Measurements from ENCODE around the gene RCAN1.

Gene RCAN1

DNA sequence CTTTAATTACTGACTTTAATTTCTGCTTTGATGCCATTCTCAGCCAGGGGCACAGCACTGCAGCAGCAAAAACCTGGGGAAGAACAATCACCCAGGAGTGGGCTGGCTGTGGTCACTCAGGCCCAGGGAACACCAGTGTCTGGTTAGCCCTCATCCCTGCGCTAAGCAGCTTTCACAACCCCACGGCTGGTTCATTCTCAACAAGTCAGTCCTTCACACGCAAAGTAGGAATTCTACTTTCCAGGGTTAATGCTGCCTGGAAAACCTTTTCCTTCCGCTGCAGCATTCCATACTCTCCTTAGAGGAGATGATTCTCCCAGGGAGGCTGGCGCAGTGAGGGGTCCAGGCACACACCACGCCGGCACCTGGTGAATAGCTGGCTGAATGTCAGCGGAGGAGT, 78.6 kb downstream of the RCAN1 start:
- DNase-seq: no peak

DNA sequence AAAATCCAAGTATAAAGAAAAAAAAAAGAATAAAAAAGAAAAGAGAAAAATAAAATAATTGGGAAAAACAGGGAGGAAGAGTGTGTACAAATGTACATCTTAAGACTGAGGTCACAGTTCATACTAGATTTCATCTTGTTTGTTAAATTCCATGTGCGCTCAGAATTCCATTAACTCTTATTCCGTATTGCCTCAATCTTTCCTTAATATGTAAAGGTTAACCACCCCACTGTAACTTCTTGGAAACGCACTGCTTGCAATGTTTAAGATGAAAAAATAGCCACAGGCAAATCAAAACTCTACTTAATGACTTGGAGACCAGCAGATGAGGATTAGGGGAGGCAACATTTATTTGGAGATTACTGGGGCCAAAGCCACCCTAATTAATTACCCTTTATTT, 79.0 kb downstream of the RCAN1 start:
- DNase-seq: no peak

DNA sequence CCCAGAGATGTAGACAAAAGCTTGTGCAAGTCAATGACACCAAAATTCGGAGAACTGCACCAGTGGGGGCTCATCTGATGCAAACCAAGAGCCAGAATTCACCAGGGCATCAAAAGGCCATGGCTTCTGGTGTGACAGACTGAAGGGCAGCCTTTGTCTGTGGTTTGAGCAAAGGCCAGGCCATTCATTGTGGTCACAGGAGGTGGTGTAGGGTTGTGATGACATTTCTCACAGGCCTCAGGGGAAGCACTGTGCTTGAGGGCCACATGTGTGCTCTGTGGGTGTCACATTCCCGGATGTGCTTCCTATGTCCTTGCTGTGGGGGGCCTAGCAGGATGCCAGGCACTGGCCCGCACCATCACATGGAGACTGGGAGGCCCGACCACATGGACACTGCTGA, 80.4 kb downstream of the RCAN1 start:
- no peak for DNase-seq

DNA sequence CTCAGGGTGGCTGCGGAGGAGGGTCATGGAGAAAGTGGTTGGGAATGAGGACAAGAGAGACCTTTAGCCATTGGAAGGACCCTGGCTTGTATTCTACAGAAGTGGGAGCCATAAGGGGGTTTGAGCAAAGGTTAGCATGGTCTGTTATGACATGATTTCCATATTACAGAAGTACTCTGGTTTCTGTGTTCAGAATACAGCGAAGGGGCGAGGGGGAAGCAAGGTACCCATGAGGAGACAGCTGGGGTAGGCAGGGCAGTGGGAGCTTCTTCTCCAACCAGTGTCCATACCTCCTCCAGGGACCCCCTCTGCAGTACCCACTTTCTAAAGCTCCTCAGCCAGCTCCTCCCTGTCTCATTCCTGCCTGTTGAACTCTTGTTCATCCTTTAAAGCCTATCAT, 81.0 kb downstream of the RCAN1 start:
- no peak for DNase-seq

DNA sequence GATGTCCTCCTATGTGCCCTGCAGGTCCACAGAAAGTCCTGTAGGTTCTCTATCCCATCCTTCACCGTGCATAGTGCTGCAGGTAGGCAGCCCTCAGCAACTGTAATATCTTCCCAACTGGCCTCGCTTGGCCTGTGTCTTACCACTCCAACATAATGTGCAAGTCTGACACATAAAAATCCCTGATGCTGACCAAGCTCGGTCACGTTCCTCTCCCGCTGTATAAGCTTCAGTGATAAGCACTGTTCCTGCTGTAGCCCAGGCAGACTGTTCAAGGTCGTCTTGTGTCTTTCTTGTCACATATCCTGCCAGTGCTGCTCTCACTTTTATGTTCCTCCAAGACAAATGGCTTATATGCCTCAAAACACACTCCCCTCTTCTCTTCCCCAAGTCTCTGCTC, 83.5 kb downstream of the RCAN1 start:
- no peak for DNase-seq

DNA sequence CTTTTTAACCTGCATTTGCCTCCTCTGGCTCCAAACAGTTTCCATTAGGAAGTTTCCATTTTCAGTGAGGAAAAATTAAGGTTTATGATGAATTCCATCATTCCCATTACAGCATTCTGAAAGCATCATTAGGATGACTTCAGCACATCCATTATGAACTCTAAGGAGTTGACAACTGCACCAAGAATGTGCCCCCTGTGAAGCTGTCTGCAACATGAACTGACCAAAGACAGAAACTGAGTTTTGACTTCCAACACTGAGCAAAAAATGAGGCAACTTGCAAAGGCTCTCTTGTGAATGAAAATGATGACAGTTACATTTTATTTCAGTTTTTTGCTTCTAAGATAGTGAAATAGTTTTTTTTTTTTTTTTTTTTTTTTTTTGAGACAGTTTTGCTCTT, 84.7 kb downstream of the RCAN1 start:
- DNase-seq: no peak

DNA sequence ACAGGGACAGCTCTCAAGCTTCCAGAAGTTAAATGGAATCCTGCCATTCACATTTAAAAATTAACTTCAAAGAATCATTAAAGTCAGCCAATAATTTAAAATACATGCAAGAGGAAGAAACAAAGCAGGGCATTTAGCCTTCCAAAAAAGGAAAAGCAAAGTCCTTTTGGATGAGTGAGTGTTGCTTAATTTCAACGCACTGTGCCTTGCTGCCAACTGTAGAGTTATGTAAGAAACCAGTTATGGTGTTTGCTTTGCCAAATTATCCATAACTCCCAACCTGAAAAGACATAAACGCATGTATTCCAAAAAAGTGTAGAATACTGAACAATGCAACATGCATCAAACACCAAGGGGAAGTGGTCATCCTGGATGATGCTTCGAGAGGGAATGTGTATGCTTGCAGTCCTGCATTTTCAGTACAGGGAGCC, 86.8 kb downstream of the RCAN1 start:
- DNase-seq: no peak

DNA sequence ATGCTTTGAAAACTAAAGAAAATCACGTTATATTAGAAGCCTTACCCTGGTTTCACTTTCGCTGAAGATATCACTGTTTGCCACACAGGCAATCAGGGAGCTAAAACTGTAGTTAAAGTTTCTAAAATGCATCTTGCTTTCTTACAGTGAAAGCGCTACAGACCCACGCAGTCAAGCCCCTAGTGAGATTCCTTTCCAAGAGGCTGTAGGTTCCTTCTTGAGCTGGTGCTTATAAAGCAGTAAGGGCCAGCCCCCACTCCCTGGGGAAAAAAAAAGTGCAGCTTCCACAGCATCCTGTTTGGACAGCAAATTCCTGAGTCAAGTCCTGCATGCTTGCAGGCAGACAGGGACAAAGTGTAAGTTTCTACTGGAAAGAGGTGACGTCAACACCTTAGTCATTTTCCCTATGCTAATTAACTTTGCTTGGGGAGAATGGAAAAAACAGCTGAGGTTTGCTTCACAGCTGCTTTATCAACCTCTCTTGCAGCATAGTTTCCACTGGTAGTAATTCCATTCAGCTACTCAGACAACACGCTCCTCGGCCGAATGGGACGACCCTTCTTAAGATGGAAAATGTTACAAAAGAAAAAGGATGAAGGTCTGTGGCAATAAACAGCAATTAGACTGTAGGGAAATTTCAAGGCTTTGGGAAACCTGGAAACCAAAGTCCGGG, 88.2 kb downstream of the RCAN1 start:
- peak; percentile 19 to 66 for DNase-seq

DNA sequence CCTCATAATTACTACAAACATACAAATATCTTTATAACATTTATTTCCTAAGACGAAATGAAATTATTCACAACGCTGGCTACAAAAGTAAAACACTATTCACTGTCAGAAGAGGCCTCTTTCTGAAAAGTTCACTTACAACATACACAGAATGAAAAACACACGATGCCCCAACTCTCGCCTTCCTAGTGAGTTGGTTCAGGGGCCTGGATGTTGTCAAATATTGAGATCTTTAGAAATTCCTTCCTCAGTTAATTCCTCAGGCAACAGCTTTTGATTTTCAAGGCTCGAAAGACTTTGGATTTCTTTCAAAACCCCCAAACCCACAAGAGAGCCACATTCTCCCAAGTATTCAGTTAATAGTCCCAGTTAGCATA, 88.7 kb downstream of the RCAN1 start:
- no peak for DNase-seq

DNA sequence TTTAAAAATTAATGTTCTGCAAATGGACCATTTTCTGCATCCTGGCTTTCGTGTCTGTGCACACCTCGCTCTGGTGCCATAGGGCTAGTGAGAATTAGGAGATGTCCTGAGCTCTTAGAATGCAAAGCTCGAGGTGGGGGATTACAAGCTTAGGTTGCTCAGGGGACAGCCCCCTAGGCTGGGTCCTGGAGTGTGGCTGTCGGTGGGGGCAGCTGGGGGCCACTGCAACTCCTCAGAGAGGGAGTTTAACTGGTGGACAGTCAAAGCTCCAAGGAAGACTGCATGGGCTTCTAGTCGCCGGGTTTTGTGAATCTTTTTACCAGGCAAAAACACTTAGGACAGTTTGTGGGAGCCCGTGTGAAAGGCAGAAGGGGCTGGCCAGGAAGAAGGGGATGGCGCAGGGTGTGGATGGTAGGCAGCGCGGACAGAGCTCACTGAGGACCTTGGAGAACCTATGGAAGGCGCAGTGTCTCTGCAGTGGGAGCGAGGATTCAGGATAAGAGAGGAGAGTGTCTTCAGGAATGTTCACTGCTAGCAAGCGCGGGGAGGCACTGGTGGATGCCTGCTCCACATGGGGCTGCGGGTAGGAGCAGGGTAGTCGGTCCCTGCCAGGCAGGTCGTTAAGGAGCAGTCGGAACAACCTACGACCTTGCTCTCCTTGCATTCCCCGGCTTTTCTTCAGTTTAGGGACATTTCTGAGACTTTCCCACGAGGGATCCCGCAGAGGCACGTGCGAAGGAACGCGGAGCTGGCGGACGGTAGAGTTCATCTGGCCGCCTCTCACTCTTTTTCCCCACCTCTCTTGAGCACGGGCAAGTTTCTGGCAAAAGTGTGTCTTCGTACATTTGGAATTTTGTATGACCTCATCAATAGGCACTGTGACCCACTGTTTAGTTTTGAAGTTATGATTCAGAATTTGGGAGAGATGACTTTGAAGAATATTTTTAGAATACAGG, 90.0 kb downstream of the RCAN1 start:
- DNase-seq: no peak

DNA sequence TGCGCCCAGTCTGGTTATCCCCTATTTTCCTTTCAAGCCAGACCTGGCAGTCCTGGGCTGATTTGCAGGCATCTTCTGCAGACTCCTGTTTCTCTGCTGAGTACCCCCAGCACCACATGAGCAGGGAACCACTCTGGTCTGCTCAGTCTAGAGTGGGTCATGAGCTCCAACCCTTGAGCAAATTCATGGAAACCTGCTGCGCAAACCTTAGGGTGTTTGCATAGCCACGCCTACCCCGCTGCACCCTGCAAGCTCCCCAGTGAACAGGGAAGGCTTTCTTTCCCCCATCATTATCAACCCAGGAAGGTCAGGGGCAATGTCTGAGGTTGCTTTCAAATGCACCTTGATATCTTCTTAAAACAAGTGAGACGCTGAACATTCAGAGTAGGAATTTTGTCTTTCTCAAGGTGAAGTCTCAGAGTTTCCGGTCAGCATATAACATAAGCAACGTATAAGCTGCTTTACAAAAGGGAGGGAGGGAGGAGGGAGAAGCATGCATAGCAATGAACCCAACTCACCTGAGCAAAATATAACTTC, 91.8 kb downstream of the RCAN1 start:
- DNase-seq: no peak

DNA sequence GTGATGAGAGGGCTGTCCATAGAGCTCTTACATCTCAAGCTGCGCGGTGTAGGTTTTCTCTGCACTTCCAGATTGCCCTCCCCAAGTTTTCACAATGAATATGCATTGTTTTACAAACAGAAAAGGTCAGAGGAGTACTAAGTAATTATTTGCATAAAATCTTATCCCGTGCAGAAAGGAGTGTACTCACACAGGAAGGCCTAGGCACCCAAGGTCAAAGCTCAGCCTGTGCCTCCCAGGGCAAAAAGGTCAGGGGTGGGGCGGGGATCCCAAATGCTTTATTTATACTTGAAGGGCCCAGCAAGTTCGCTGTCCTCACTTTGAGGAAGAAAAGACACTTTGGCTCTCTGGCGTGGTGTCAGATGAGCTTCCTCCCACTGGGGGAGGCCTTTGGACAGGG, 92.6 kb downstream of the RCAN1 start:
- no peak for DNase-seq

DNA sequence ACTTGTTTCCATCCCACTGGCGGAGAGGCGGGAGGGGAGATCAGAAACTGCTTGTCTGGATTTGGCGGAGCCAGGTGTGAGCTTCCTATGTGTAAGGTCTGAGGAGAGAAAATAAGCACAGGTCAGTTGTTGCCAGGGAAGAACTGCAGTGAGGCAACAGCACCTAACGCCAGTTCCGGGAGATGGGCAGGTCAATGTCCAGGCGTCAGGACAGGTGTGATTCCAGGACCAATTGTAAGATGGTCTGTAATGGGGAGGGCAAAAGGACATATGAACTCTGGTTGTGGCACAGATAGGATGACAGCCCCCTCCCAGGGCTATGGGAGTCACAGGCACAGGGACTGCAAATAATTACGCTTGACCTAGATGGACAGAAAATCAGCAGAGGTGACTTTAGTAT, 93.4 kb downstream of the RCAN1 start:
- DNase-seq: no peak

DNA sequence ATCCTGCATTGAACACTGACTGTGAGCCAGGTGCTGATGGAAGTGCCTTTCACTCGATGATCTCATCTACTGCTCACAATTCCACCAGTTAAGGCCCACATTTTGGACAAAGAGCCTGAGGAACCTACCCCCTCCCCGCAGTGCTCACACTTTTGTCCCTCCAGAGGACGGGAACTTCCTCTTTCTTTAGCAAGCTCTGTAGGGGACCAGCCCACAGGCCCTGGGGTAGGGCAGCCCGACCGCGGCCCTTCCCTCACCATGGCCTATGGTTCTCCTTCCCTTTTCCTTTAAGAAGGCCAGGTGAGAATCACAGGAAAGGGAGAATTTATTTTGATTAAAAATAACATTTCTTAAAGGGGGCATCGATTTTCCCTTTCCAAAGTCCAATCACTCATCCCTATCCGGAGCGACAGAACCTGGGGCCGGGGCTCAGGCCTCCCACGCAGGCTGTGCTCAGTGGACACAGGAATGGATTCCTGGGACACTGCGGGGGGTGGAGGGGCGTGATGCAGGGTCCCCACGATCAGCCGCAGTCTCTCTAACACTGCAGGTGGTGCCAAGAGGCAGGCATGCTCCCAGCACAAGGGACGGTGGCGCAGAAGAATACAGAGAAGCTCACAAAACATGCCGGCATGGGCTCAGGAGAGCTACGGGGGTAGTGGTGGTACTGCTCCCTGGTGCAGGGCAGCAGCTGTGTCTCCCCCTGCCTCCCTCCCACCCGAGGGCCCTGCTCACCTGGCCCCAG, 94.0 kb downstream of the RCAN1 start:
- no peak for DNase-seq

DNA sequence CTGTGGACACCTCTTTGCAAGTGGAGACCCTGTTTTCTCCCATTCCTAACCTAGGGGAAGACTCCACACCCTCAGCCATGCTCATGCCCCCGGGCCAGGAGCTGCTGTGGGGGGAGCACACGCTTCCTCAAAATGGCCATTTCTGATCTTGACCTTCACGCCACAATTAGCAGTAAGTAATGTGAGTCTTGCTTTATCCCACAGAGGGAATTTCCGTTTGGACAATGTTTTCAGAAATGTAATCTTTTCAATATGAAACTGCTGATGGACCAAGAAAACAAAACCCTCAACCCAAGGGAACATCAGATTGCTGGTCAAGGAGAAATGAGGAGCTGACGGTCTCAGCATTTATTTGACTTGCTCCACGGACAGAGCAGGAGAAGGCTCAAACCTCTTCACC, 94.6 kb downstream of the RCAN1 start:
- DNase-seq: no peak

DNA sequence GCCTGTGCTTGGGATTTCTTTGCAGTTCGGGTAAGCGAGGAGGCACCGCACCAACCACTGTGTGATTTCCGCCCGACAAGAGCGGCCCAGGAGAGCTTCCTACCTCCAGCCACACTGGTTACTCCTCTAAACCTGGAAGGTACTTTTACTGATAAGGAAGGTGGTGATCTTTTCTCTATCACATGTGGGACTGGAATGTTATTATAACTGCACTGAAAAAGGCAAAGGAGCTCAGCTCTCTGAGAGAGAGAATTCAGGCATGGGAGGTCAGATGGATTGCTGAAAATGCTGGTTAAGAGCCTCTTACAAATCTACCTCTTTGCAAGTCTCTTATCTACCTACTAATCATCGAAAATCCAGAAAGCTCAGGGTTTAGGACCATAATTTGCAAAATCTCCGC, 95.2 kb downstream of the RCAN1 start:
- DNase-seq: no peak

DNA sequence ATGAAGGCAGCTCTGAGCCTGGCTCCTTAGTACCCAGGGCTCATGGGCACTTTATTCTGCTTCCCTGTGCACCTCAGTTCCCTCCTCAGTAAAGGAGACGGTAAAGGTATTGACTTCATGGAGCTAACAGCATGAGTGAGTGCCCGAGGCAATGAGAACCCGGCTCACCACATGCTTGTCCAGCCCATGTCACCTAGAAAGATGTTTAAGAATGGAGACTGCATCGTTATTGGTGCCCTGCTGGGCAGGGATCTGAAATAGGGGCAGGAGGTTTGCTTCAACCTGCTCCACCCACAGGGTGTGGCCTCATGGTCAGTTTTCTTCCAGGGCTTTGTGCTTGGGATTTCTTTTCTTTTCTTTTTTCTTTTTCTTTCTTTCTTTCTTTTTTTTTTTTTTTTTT, 95.9 kb downstream of the RCAN1 start:
- no peak for DNase-seq

DNA sequence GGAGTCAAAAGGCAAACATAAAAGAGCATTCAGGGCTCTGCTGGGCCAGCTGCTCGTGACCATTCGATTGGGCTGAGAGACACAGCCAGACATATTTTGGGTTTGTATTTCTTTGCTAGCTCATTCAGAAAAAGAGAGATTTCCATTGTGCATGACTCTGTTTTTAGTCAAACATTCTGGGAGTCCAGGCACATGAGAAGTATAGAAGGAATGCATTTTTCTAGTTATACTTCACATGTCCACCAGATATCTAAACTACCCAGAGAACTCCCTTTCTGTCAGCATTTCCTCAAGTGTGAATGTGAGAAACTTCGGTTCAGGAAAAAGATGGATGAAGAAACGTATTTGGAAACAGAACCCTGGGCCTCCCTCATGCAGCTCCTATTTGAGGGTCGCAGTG, 96.6 kb downstream of the RCAN1 start:
- DNase-seq: no peak

DNA sequence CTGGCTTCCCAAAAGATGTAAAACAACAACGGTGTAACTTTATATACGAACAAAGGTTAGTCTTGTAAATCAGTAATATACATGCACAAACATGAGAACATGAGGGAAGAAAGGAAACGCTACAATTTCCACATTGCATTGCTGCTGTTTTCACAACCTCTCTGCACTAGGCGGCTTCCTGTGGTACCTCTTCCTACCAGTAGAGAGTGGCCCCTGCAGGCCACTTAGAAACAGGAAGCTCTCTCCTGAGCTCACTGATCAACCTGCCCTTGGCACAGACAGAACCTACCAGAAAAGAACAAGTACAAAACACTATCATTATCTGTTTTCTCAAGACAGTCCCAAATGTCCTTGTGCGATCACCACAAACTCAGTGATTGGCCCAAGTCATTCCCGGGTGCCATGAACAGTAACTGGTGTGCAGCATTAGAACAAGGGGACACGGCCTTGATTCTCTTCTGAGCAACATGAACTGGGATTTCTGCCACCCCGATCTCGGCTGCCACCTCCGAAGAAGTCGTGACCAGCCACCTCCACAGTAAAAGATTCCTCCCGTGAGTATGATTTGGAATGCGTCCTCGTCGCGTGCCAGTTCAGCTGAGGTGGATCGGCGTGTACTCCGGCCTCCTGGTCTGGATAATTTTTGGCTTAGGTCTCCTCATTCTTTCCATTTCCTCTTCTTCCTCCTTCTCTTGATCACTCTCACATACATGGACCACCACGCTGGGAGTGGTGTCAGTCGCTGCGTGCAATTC, 97.2 kb downstream of the RCAN1 start:
- DNase-seq: no peak

DNA sequence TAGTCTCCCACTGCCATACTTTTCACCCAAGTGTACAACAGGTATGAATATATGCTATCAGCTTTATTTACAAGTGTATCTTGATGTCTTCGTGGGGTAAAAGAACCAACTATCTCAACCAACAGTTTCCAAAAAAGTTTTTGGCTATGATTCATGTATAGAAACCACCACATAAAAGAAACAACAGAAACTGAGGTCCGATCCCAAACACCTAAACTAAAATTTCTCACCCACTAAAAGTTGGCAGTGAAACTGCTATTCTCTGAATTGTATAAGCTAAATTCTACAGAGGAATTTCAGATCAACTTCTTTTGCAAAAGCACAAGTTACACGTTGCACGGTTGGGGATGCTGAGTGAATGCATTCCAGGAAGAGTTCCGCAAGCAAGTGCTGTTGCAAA, 97.9 kb downstream of the RCAN1 start:
- no peak for DNase-seq

DNA sequence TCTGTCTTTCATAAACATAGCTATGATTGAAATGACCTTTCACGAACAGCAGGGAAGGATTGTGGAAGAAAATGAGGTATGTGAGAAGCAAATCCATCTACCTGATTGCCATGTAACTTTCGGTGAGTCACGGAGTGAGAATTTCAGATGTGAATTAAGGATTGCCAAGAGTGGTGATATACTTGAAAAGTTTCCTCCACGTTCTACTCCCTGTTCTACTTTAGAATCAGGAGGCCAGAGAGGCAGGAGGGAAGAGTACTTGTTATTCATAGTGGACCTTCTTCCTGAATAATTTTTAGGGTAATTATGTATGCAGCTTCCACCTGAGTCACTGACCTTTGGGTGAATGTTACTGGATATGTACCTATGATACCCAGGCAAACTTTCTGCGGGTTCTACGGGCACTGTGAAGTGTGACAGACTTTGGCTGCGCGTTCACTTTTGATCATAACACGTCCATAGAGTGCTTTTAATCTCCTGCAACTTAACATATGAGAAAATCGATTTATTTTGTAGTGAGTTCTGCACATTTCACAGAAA, 100.3 kb downstream of the RCAN1 start:
- DNase-seq: no peak

DNA sequence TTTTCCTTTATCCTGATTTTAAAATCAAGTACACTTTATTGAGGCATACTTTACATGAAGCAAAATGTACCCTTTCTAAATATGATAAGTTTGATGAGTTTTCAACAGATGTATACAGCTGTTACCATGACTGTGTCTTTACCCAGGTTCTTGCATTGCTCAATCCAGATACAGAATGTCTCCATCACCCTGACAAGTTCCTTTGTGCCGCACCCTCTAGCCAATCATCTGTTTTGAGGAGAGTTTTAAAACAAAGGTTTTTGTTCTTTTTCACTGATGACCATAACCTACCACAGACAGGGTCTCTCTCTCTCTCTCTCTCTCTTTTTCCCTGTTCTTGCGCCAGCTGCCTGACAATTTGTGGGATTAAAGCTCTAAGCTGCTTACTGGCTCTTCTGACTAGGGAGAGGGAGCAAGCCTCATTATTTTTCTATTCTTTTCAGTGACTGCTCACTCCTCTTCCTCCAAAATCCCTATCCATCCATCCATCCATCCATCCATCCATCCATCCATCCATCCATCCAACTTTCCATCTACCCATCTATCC, 101.7 kb downstream of the RCAN1 start:
- no peak for DNase-seq

Measured in stimulated activated CD4-positive, alpha-beta T cell treated with anti-CD3 and anti-CD28 coated beads, Interleukin-4, amount 100 ng/mL, for 4 hours (primary cell).